ENCODE data around the gene SPNS3. TPM values are rescaled to one million over a fixed set of nuclear protein-coding genes. Genes with fewer than 3 reads are reported as not detected.
A peak's percentile ranks its signal among the peaks of the same experiment; 100 is the strongest.

SPNS3 gene
- total and polyA plus RNA-seq, 9 of the 15 experiments (the other 6 are each of a cell fraction or from before 2014, with no cell fraction given): not detected

DNA sequence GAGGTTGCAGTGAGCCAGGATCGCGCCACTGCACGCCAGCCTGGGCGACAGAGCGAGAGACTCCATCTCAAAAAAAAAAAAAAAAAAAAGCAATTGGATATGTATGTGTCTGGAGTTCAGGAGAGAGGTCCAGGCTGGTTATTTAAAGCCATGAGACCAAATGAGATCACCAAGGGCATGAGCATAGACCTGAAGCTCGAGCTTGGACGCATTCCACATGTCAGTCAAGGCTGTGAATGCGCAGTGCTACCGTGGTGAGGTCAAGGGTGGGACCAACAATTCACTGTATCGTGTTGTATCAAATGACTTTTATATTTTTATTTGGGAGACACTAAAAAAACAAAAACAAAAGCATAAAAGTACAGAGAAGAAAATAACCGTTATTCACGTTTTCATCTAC is 35.8 kb downstream of the SPNS3 start:
- Histone ChIP-seq H3K9me1 (ENCODE audit: control insufficient read depth, insufficient read depth, low read length) (no peaks in the 10 kb centered on the region), H2AFZ (ENCODE audit: low read depth, low read length) (no peak overlapping the region), H3K4me3 (no peak overlapping the region), H3K36me3 (ENCODE audit: control insufficient read depth, insufficient read depth, low read length) (no peaks in the 10 kb centered on the region), H3K27ac (ENCODE audit: extremely low read depth, low read depth, low read length) (no peak overlapping the region), H3K4me1 (replicated peaks in 1 of 2; ENCODE audit: control insufficient read depth in 2 of 2, insufficient read depth in 2 of 2, low read length in 2 of 2) (no peaks in the 10 kb centered on the region; a peak in 1 of 5 replicates), H3K27me3 (ENCODE audit: control insufficient read depth in 2 of 2, insufficient read depth in 2 of 2, low read length in 2 of 2) (peaks cover 8 to 26% of the 10 kb centered on the region in 2 experiments), H3K9me3 (replicated peaks; ENCODE audit: control insufficient read depth, insufficient read depth, low read depth, low read length) (no peaks in the 10 kb centered on the region), H4K20me1 (replicated peaks; ENCODE audit: control insufficient read depth, insufficient read depth, low read length) (no peaks in the 10 kb centered on the region), H3K79me2 (ENCODE audit: control insufficient read depth, insufficient read depth, low read length) (no peaks in the 10 kb centered on the region), H3K9ac (ENCODE audit: insufficient read depth in 1 of 2, low read depth in 2 of 2, low read length in 2 of 2) (no peak overlapping the region), H3K4me2 (ENCODE audit: insufficient read depth, low read length) (no peak overlapping the region)
- POLR2A ChIA-PET: interaction anchor here (0.9 kb wide), 1 partner anchor 31 kb away, joined by 3 read pairs; no protein-coding TSS in a partner anchor
- TF ChIP-seq PKNOX1 (IDR thresholded peaks at IDR 0.05) (0 out of 2 replicates have a peak, but pooled peaks have one; percentile 8), NRF1 (conservative IDR thresholded peaks at IDR 0.05 in 1 of 2, IDR thresholded peaks at IDR 0.05 in 1 of 2) (no peak), ZNF324 (CRISPR knock-in tag; IDR thresholded peaks at IDR 0.05) (no peak)
- WGBS (ENCODE audit: insufficient coverage, low coverage, missing lambda C conversion rate): 8% methylated on average over 7 of the region's 12 CpGs
- no peak for DNase-seq (ENCODE audit: extremely low read depth in 1 of 4, low spot score in 3 of 4)
- no peak for ATAC-seq
- CTCF ChIA-PET (ENCODE audit: low intra/inter-chr PET ratio): no interaction called here
- no peak for FAIRE-seq
- in situ Hi-C loops (cut with MboI) (no loop called here), intact Hi-C loops (cut with micrococcal nuclease) (no loop called here)
- no TSS peak for BruUV-seq (replicated peaks)

GRCh38 chr17:4472286-4472685 is 38.5 kb downstream of the SPNS3 start:
- Histone ChIP-seq H4K20me1 (replicated peaks; ENCODE audit: control insufficient read depth, insufficient read depth, low read length) (no peaks in the 10 kb centered on the region), H3K79me2 (ENCODE audit: control insufficient read depth, insufficient read depth, low read length) (no peaks in the 10 kb centered on the region), H3K27me3 (ENCODE audit: control insufficient read depth in 2 of 2, insufficient read depth in 2 of 2, low read length in 2 of 2) (peaks cover 14 to 41% of the 10 kb centered on the region in 2 experiments), H3K9ac (ENCODE audit: insufficient read depth in 1 of 2, low read depth in 2 of 2, low read length in 2 of 2) (no peak overlapping the region), H2AFZ (ENCODE audit: low read depth, low read length) (no peak overlapping the region), H3K4me2 (ENCODE audit: insufficient read depth, low read length) (no peak overlapping the region), H3K9me3 (replicated peaks; ENCODE audit: control insufficient read depth, insufficient read depth, low read depth, low read length) (no peaks in the 10 kb centered on the region), H3K4me3 (no peak overlapping the region), H3K27ac (ENCODE audit: extremely low read depth, low read depth, low read length) (no peak overlapping the region), H3K9me1 (ENCODE audit: control insufficient read depth, insufficient read depth, low read length) (no peaks in the 10 kb centered on the region), H3K36me3 (ENCODE audit: control insufficient read depth, insufficient read depth, low read length) (no peaks in the 10 kb centered on the region), H3K4me1 (replicated peaks in 1 of 2; ENCODE audit: control insufficient read depth in 2 of 2, insufficient read depth in 2 of 2, low read length in 2 of 2) (no peaks in the 10 kb centered on the region; a peak in 1 of 5 replicates)
- in situ Hi-C loops (cut with MboI) (no loop called here), intact Hi-C loops (cut with micrococcal nuclease) (no loop called here)
- ATAC-seq: no peak
- POLR2A ChIA-PET: no interaction called here
- CTCF ChIA-PET (ENCODE audit: low intra/inter-chr PET ratio): no interaction called here
- no peak for FAIRE-seq
- 43% methylated on average over 3 of the region's 3 CpGs for WGBS (ENCODE audit: insufficient coverage, low coverage, missing lambda C conversion rate)
- no peak for DNase-seq (ENCODE audit: extremely low read depth in 1 of 4, low spot score in 3 of 4)
- BruUV-seq (replicated peaks): no TSS peak
- TF ChIP-seq SMARCB1 (IDR thresholded peaks at IDR 0.05; ENCODE audit: insufficient read length, low read depth) (no peak), ZNF133 (CRISPR knock-in tag; IDR thresholded peaks at IDR 0.05) (no peak), CC2D1A (IDR thresholded peaks at IDR 0.05) (no peak), HCFC1 (IDR thresholded peaks at IDR 0.05; ENCODE audit: low read depth, low read length) (no peak), WHSC1 (IDR thresholded peaks at IDR 0.05; ENCODE audit: low read length) (no peak), SMAD4 (CRISPR knock-in tag; conservative IDR thresholded peaks at IDR 0.05) (no peak), HNRNPH1 (optimal IDR thresholded peaks at IDR 0.05; ENCODE audit: low read depth, low read length) (no peak), IFI16 (CRISPR knock-in tag; IDR thresholded peaks at IDR 0.05) (no peak), RBM39 (optimal IDR thresholded peaks at IDR 0.05; ENCODE audit: low read depth, low read length) (no peak), KLF16 (IDR thresholded peaks at IDR 0.05) (no peak), ZNF274 (IDR thresholded peaks at IDR 0.05; ENCODE audit: borderline replicate concordance, low read depth, low read length) (no peak), NBN (IDR thresholded peaks at IDR 0.05; ENCODE audit: low read depth) (no peak), POLR2AphosphoS5 (IDR thresholded peaks at IDR 0.05; ENCODE audit: control insufficient read depth, insufficient read depth, low read depth, low read length) (no peak)
- TF ChIP-seq, protein P1, sequence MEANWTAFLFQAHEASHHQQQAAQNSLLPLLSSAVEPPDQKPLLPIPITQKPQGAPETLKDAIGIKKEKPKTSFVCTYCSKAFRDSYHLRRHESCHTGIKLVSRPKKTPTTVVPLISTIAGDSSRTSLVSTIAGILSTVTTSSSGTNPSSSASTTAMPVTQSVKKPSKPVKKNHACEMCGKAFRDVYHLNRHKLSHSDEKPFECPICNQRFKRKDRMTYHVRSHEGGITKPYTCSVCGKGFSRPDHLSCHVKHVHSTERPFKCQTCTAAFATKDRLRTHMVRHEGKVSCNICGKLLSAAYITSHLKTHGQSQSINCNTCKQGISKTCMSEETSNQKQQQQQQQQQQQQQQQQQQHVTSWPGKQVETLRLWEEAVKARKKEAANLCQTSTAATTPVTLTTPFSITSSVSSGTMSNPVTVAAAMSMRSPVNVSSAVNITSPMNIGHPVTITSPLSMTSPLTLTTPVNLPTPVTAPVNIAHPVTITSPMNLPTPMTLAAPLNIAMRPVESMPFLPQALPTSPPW (CRISPR knock-in tag; IDR thresholded peaks at IDR 0.05): no peak

All from K562 (cell line).